ENCODE results near the gene CHCHD2.
"Not testable (repeated sequence)": the region's sequence is repeated elsewhere in the genome, so short reads cannot be mapped to it uniquely, and the experiment has no call there.

DNA sequence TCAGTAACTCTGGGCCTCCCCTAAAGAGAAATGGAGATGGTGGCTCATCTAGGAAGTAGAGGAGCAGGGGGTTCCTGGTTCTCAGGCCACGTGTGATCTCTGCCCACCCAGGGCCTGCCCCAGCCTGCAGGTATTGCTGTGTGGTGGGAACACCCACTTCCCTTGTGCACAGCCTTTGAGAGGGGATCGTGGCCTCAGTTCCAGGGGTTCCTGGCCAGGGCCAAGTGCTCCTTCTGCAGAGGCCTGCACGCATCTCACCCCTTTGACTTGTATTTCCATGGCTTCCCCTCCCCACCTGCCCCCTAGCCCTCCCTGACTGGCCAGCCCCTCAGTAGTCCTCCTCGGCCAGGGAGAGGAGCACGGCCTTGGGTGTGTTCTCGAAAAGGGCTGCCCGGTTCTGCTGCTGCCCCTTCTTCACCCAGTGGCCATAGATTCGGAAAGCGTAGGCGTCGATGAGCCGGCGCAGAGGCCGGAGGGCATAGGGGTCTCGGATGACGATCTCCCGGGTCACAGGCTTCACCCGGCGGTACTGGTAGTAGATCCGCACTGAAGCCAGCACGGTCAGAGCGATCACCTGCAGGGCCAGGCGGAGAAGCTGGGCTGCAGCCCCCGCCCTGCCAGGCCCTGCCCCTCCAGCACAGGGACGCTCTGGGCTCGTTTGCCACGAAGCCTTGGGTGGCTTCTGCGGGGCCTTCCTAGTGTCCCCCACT lies 25.4 kb downstream of the CHCHD2 start:
- TF ChIP-seq POLR2A (IDR thresholded peaks at IDR 0.05) = not testable (repeated sequence)
- TF ChIP-seq, protein P1, sequence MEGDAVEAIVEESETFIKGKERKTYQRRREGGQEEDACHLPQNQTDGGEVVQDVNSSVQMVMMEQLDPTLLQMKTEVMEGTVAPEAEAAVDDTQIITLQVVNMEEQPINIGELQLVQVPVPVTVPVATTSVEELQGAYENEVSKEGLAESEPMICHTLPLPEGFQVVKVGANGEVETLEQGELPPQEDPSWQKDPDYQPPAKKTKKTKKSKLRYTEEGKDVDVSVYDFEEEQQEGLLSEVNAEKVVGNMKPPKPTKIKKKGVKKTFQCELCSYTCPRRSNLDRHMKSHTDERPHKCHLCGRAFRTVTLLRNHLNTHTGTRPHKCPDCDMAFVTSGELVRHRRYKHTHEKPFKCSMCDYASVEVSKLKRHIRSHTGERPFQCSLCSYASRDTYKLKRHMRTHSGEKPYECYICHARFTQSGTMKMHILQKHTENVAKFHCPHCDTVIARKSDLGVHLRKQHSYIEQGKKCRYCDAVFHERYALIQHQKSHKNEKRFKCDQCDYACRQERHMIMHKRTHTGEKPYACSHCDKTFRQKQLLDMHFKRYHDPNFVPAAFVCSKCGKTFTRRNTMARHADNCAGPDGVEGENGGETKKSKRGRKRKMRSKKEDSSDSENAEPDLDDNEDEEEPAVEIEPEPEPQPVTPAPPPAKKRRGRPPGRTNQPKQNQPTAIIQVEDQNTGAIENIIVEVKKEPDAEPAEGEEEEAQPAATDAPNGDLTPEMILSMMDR (IDR thresholded peaks at IDR 0.05) = not testable (repeated sequence)

Data from tibial nerve (tissue), 3 donors.